Lower lobe of right lung (tissue), 2 donors: ENCODE results near the gene ATP6V1F. TPM values are rescaled to one million over a fixed set of nuclear protein-coding genes. Genes with fewer than 3 reads are reported as not detected.

Source experiments
- ATAC-seq, 2 donors: fragments of 200-7000 bp; cut with Tn5 transposase; one replicate each; pipeline ENCODE4 v1.9.1; 2020 to 2022; ENCODE audit warnings: mild to moderate bottlenecking in 2 of 2, moderate library complexity in 2 of 2
- DNase-seq: peaks from one replicate; pipeline ENCODE4 v3.0.0-alpha.2; 2020
- H3K27ac ChIP-seq: fragments of 200-600 bp; one replicate; pipeline ENCODE4 v1.8.0; 2022
- H3K27me3 ChIP-seq: fragments of 200-600 bp; one replicate; pipeline ENCODE4 v1.8.0; 2022; ENCODE audit warnings: low read depth
- H3K36me3 ChIP-seq: fragments of 200-600 bp; one replicate; pipeline ENCODE4 v1.8.0; 2022; ENCODE audit warnings: mild to moderate bottlenecking
- H3K4me1 ChIP-seq: fragments of 200-600 bp; one replicate; pipeline ENCODE4 v1.8.0; 2022
- H3K4me3 ChIP-seq: fragments of 200-600 bp; one replicate; pipeline ENCODE4 v1.8.0; 2022; ENCODE audit warnings: mild to moderate bottlenecking
- H3K9me3 ChIP-seq: fragments of 200-600 bp; one replicate; pipeline ENCODE4 v1.8.0; 2022
- CTCF ChIP-seq: fragments of 200-600 bp; IDR thresholded peaks from one replicate; pipeline ENCODE4 v1.8.0; 2022; ENCODE audit warnings: antibody characterized with exemption, mild to moderate bottlenecking
- intact Hi-C: fragments of 100-400 bp; cut with DNase I; formaldehyde crosslinking; loops from one replicate; pipeline ENCODE4 v1.11.0; 2022
- total RNA-seq: library from RNA; stranded (reverse); fragmentation: NEBNext Ultra II Directional; extraction: Animal tissue kit (Norgen Biotek cat#: 25700); gene quantifications from one replicate; pipeline ENCODE4 v1.2.1, GENCODE V29; 2021
- donor health status: DM: no; HTN: yes; CAD: no; lungs with severe emphysema.

Gene ATP6V1F
- total RNA-seq, 1 donor from 2014 or later = 208 TPM

DNA sequence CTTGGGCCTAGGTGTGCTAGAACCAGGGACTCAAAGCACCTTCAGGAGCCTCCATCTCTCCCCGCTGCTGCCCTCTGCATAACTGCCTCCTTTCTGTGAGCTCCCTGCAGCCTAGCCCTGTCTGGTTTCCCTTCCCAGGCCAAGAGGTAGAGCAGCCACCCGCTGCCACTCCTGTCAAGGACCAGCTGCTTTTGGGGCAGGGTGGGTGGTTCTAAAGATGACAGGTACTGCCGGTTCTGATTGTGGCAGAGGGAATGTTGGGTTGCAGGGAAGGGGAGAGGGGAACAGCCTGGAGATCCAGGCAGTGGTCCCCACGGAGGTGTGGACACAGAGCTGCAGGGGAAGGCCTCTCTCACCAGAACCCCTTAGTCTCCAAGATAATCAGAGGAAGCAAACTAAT, 36.1 kb upstream of the ATP6V1F start:
- H3K36me3 ChIP-seq = no peaks in the 10 kb centered on the region
- no peak overlapping the region for H3K4me3 ChIP-seq
- peaks cover 40% of the 10 kb centered on the region for H3K27me3 ChIP-seq
- intact Hi-C loops = no loop called here
- TF ChIP-seq CTCF = no peak
- peaks cover 21% of the 10 kb centered on the region for H3K4me1 ChIP-seq
- DNase-seq = no peak
- ATAC-seq = no peak
- H3K9me3 ChIP-seq = no peaks in the 10 kb centered on the region
- H3K27ac ChIP-seq = no peak overlapping the region

GRCh38 chr7:128826916-128827247, 35.8 kb upstream of the ATP6V1F start:
- Histone ChIP-seq H3K36me3 (no peaks in the 10 kb centered on the region), H3K9me3 (no peaks in the 10 kb centered on the region), H3K4me1 (peaks cover 25% of the 10 kb centered on the region), H3K4me3 (no peak overlapping the region), H3K27ac (no peak overlapping the region), H3K27me3 (peaks cover 44% of the 10 kb centered on the region)
- ATAC-seq (no peak), DNase-seq (no peak)
- intact Hi-C loops = no loop called here
- no peak for TF ChIP-seq CTCF

- DNase-seq (no peak), ATAC-seq (no peak)
- TF ChIP-seq CTCF = no peak
- Histone ChIP-seq H3K36me3 (no peaks in the 10 kb centered on the region), H3K4me3 (no peak overlapping the region), H3K9me3 (no peaks in the 10 kb centered on the region), H3K27ac (no peak overlapping the region), H3K4me1 (peaks cover 30% of the 10 kb centered on the region), H3K27me3 (peaks cover 49% of the 10 kb centered on the region)
- intact Hi-C loops = no loop called here
Observed at GRCh38 chr7:128827248-128827958, 35.3 kb upstream of the ATP6V1F start.

- no peak for TF ChIP-seq CTCF
- Histone ChIP-seq H3K4me3 (no peak overlapping the region), H3K9me3 (no peaks in the 10 kb centered on the region), H3K36me3 (no peaks in the 10 kb centered on the region), H3K4me1 (peaks cover 37% of the 10 kb centered on the region), H3K27me3 (peaks cover 56% of the 10 kb centered on the region), H3K27ac (no peak overlapping the region)
- ATAC-seq (no peak), DNase-seq (no peak)
- intact Hi-C loops = no loop called here
Observed at GRCh38 chr7:128827971-128828711, 34.5 kb upstream of the ATP6V1F start.

- Histone ChIP-seq H3K27ac (no peak overlapping the region), H3K27me3 (peaks cover 57% of the 10 kb centered on the region), H3K4me3 (peak overlapping the region; percentile 50), H3K4me1 (peaks cover 46% of the 10 kb centered on the region), H3K9me3 (no peaks in the 10 kb centered on the region), H3K36me3 (no peaks in the 10 kb centered on the region)
- TF ChIP-seq CTCF = no peak
- intact Hi-C loops = no loop called here
- DNase-seq = no peak
- no peak for ATAC-seq
Observed at GRCh38 chr7:128829391-128830166, 33.1 kb upstream of the ATP6V1F start.
